HepG2 (cell line): ENCODE data around the gene HIVEP2. TPM values are rescaled to one million over a fixed set of nuclear protein-coding genes. Genes with fewer than 3 reads are reported as not detected.

Experiments used
- ATAC-seq: fragments of 200-7000 bp; cut with Tn5 transposase; 3 replicates; pipeline ENCODE4 v1.9.1; 2020; ENCODE audit warnings: mild to moderate bottlenecking, moderate library complexity
- BruUV-seq: library from RNA; stranded (reverse); fragments of 400-500 nt; replicated peaks from 2 replicates; lab custom pipeline; 2021; lab: Mats Ljungman, UMichigan
- CTCF ChIA-PET: fragments of 300-600 bp; formaldehyde crosslinking; extraction: SDS; loops from one replicate; lab custom pipeline; 2021; ENCODE audit warnings: low total read pairs, inconsistent platforms, low intra/inter-chr PET ratio; lab: Yijun Ruan, JAX
- POLR2A ChIA-PET: fragments of 350-600 bp; sonication (Branson Sonifier 250); formaldehyde crosslinking; loops from one replicate; lab custom pipeline; 2020; ENCODE audit warnings: antibody characterized with exemption, inconsistent platforms; lab: Yijun Ruan, JAX
- DNase-seq: peaks from one replicate; pipeline ENCODE4 v3.0.0-alpha.2; 2015; ENCODE audit warnings: low spot score
- FAIRE-seq: peaks from 3 replicates; lab custom pipeline; 2011; peaks lifted over from hg19 to GRCh38; lab: Jason Lieb, UNC
- H2AFZ ChIP-seq: one replicate; pipeline ENCODE4 v1.6.1; 2011; ENCODE audit warnings: low read length, inconsistent platforms
- H3K27ac ChIP-seq: fragments of 300-600 bp; 3 replicates; pipeline ENCODE4 v1.8.0; 2011; ENCODE audit warnings: mixed run types, mild to moderate bottlenecking, mixed read lengths, low read length, inconsistent platforms; ENCODE audit not compliant: insufficient read depth; ENCODE audit errors: extremely low read length
- H3K27me3 ChIP-seq, 2 experiments: fragments of 200-600 bp in 1 of 2; 2 replicates in 1 of 2; 3 replicates in 1 of 2; pipeline versions ENCODE4 v1.6.0 to v1.8.0; 2011; ENCODE audit warnings: low read length in 2 of 2, mild to moderate bottlenecking in 2 of 2, moderate library complexity in 2 of 2, inconsistent platforms in 1 of 2; ENCODE audit not compliant: insufficient read depth in 2 of 2, control insufficient read depth in 1 of 2
- H3K36me3 ChIP-seq, 2 experiments: fragments of 200-600 bp in 1 of 2; replicated peaks in 1 of 2; 2 replicates in 1 of 2; 3 replicates in 1 of 2; pipeline versions ENCODE4 v1.5.1 to v1.8.0; 2011; ENCODE audit warnings: low read length in 2 of 2, inconsistent platforms in 1 of 2; ENCODE audit not compliant: insufficient read depth in 2 of 2, control insufficient read depth in 1 of 2
- H3K4me1 ChIP-seq: 2 replicates; pipeline ENCODE4 v1.5.1; 2012; ENCODE audit warnings: low read length, inconsistent platforms; ENCODE audit not compliant: insufficient read depth
- H3K4me2 ChIP-seq: 2 replicates; pipeline ENCODE4 v1.6.0; 2011; ENCODE audit warnings: low read depth, low read length, inconsistent platforms
- H3K4me3 ChIP-seq, 3 experiments: fragments of 200-600 bp in 1 of 3; sonication (generic), shearing (Covaris generic) in 1 of 3; replicated peaks in 1 of 3; 2 replicates each; pipeline ENCODE4 v1.5.1; 2011 to 2016; ENCODE audit warnings: low read length in 3 of 3, inconsistent platforms in 2 of 3, low read depth in 2 of 3, mild to moderate bottlenecking in 2 of 3, control low read depth in 1 of 3, mixed read lengths in 1 of 3; ENCODE audit not compliant: insufficient read depth in 1 of 3
- H3K79me2 ChIP-seq: one replicate; pipeline ENCODE4 v1.6.1; 2011; ENCODE audit warnings: low read length, inconsistent platforms; ENCODE audit not compliant: insufficient read depth
- H3K9ac ChIP-seq: 2 replicates; pipeline ENCODE4 v1.6.0; 2011; ENCODE audit warnings: mild to moderate bottlenecking, low read depth, low read length, inconsistent platforms; ENCODE audit not compliant: insufficient read depth
- H3K9me3 ChIP-seq: 2 replicates; pipeline ENCODE4 v1.5.1; 2012; ENCODE audit warnings: mild to moderate bottlenecking, low read length
- H4K20me1 ChIP-seq: 2 replicates; pipeline ENCODE4 v1.6.0; 2011; ENCODE audit warnings: inconsistent platforms, mild to moderate bottlenecking, low read length, moderate library complexity; ENCODE audit not compliant: insufficient read depth
- E2F5 ChIP-seq: sonication (generic); formaldehyde crosslinking; conservative IDR thresholded peaks from 2 replicates; pipeline ENCODE4 v1.4.0; 2020; ENCODE audit warnings: missing genetic modification reagents
- SMC3 ChIP-seq: IDR thresholded peaks from 2 replicates; pipeline ENCODE4 v1.6.1; 2011; ENCODE audit warnings: low read length, improper control_type of control experiment
- ZBTB25 ChIP-seq: IDR thresholded peaks from 2 replicates; pipeline ENCODE4 v1.6.1; 2018; ENCODE audit warnings: missing genetic modification reagents
- ZFP41 ChIP-seq: sonication (generic); formaldehyde crosslinking; IDR thresholded peaks from 2 replicates; pipeline ENCODE4 v1.4.0; 2020; ENCODE audit warnings: mild to moderate bottlenecking, missing genetic modification reagents, borderline replicate concordance
- ZNF7 ChIP-seq: IDR thresholded peaks from 2 replicates; pipeline ENCODE4 v1.6.1; 2016; ENCODE audit warnings: missing biosample characterization, missing genetic modification reagents
- ZNF770 ChIP-seq: sonication (generic); formaldehyde crosslinking; IDR thresholded peaks from 2 replicates; pipeline ENCODE4 v1.5.0; 2020; ENCODE audit warnings: mild to moderate bottlenecking, missing genetic modification reagents
- WGBS: methylation state at CpG from one replicate; pipeline ENCODE4 v1.1.6; 2017; ENCODE audit warnings: low lambda C conversion rate; 5-methylcytosine and 5-hydroxymethylcytosine counted together
- in situ Hi-C: cut with HindIII; loops from 2 replicates; pipeline ENCODE4 v1.10.0; 2017; ENCODE audit warnings: low pct_unique_long_range_greater_than_20kb; ENCODE audit not compliant: extremely low pct_ligation_motif_present
- intact Hi-C: fragments of 100-400 bp; cut with micrococcal nuclease; formaldehyde crosslinking; loops from one replicate; pipeline ENCODE4 v1.10.0; 2022; ENCODE audit not compliant: unreplicated experiment
- polyA plus RNA-seq, 8 experiments: library from polyadenylated mRNA; depleted of rRNA in 3 of 8; stranded (reverse) in 7 of 8; unstranded in 1 of 8; fragments of >200 nt; fragmentation: Illumina TruSeq in 4 of 8; extraction: Trizol in 4 of 8; gene quantifications; 2 replicates each; pipeline versions ENCODE4 v1.2.1 to v1.2.3, GENCODE V29; 2011 to 2016; ENCODE audit warnings: low read depth in 4 of 8, missing spikeins in 1 of 8, mixed read lengths in 1 of 8; ENCODE audit not compliant: insufficient read depth in 1 of 8
- total RNA-seq, 5 experiments: library from RNA; depleted of rRNA; stranded (reverse); fragments of >200 nt; fragmentation: Illumina TruSeq; extraction: Trizol; gene quantifications; 2 replicates each; pipeline ENCODE4 v1.2.3, GENCODE V29; 2016; ENCODE audit warnings: low read depth in 1 of 5
- TF ChIP-seq, protein P1 (sequence below): sonication (generic); formaldehyde crosslinking; IDR thresholded peaks from 2 replicates; pipeline ENCODE4 v1.4.0; 2020; ENCODE audit warnings: mild to moderate bottlenecking, missing genetic modification reagents

The HIVEP2 gene
- total and polyA plus RNA-seq, 2 of the 13 experiments (the other 11 are each of a cell fraction or from before 2014, with no cell fraction given), result 3.4 to 12.9 TPM

DNA sequence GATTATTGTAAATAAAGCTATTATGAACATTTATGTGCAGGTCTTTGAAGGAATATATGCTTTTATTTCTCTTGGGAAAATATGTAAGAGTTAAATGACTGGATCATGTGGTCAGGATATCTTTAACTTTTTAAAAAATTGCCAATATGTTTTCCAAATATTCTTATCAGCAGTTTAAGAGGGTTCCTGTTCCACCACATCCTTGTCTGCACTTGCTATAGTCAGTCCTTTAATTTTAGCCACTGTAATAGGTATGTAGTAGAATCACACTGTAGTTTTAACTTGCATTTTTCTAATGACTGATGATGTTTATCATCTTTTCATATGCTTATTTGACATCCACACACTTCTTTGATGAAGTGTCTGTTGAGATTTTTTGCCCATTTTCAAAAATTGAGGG is 23.6 kb upstream of the HIVEP2 start:
- ChIA-PET CTCF (no interaction called here), POLR2A (no interaction called here)
- Histone ChIP-seq H3K4me2 (no peak overlapping the region), H2AFZ (no peak overlapping the region), H3K9me3 (no peaks in the 10 kb centered on the region), H3K27me3 (no peaks in the 10 kb centered on the region), H3K4me1 (no peaks in the 10 kb centered on the region), H3K9ac (no peak overlapping the region), H4K20me1 (no peaks in the 10 kb centered on the region), H3K36me3 (no peaks in the 10 kb centered on the region), H3K27ac (no peak overlapping the region), H3K4me3 (no peak overlapping the region), H3K79me2 (no peaks in the 10 kb centered on the region)
- no TSS peak for BruUV-seq
- ATAC-seq, result no peak
- intact Hi-C loops (no loop called here), in situ Hi-C loops (no loop called here)
- FAIRE-seq, result no peak
- DNase-seq, result no peak
- no peak for TF ChIP-seq SMC3
- TF ChIP-seq, protein P1, sequence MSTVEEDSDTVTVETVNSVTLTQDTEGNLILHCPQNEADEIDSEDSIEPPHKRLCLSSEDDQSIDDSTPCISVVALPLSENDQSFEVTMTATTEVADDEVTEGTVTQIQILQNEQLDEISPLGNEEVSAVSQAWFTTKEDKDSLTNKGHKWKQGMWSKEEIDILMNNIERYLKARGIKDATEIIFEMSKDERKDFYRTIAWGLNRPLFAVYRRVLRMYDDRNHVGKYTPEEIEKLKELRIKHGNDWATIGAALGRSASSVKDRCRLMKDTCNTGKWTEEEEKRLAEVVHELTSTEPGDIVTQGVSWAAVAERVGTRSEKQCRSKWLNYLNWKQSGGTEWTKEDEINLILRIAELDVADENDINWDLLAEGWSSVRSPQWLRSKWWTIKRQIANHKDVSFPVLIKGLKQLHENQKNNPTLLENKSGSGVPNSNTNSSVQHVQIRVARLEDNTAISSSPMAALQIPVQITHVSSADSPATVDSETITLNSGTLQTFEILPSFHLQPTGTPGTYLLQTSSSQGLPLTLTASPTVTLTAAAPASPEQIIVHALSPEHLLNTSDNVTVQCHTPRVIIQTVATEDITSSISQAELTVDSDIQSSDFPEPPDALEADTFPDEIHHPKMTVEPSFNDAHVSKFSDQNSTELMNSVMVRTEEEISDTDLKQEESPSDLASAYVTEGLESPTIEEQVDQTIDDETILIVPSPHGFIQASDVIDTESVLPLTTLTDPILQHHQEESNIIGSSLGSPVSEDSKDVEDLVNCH (CRISPR knock-in tag), result no peak
- peak; percentile 92 for TF ChIP-seq ZNF7

- CTCF ChIA-PET, result no interaction called here
- Histone ChIP-seq H3K79me2 (no peaks in the 10 kb centered on the region), H3K4me2 (no peak overlapping the region), H3K36me3 (no peaks in the 10 kb centered on the region), H3K27ac (no peak overlapping the region), H3K9me3 (no peaks in the 10 kb centered on the region), H3K4me1 (no peaks in the 10 kb centered on the region), H2AFZ (no peak overlapping the region), H3K4me3 (no peak overlapping the region), H4K20me1 (no peaks in the 10 kb centered on the region), H3K9ac (no peak overlapping the region), H3K27me3 (no peaks in the 10 kb centered on the region)
- FAIRE-seq, result no peak
- ATAC-seq, result no peak
- no peak for DNase-seq
- 6% methylated on average over 1 of the region's 1 CpG for WGBS
- in situ Hi-C loops (no loop called here), intact Hi-C loops (no loop called here)
- TF ChIP-seq E2F5 (CRISPR knock-in tag) (no peak), ZNF770 (CRISPR knock-in tag) (no peak), ZBTB25 (CRISPR knock-in tag) (no peak), ZFP41 (no peak)
- POLR2A ChIA-PET, result no interaction called here
- BruUV-seq, result no TSS peak
These were observed 21.3 kb upstream of the HIVEP2 start for GRCh38 chr6:142966294-142966693.
